Vagina (tissue), 2 donors: ENCODE measurements around the gene TOP3A.

ENCODE experiments used
- CTCF ChIP-seq, 3 experiments: fragments of 450-650 bp in 2 of 3; fragments of 200-600 bp in 1 of 3; sonication (generic) in 1 of 3; IDR thresholded peaks; one replicate each; pipeline ENCODE4 v1.5.1; 2017 to 2019; ENCODE audit warnings: antibody characterized with exemption in 3 of 3, mild to moderate bottlenecking in 2 of 3, moderate library complexity in 2 of 3
- POLR2A ChIP-seq, 2 donors: fragments of 450-650 bp; IDR thresholded peaks; one replicate each; pipeline ENCODE4 v1.6.1; 2017; ENCODE audit warnings: antibody characterized with exemption in 2 of 2, mild to moderate bottlenecking in 2 of 2, moderate library complexity in 2 of 2

- TF ChIP-seq CTCF (IDR thresholded peaks at IDR 0.05) (no peak), POLR2A (IDR thresholded peaks at IDR 0.05) (no peak)
Observed at GRCh38 chr17:18332909-18333489, 18.2 kb upstream of the TOP3A start.
